Transverse colon (tissue), 4 donors: ENCODE results near the gene GSTP1. TPM values are rescaled to one million over a fixed set of nuclear protein-coding genes. Genes with fewer than 3 reads are reported as not detected.

Source experiments
- DNase-seq: peaks from one replicate; pipeline ENCODE4 v3.0.0-alpha.2; 2019
- H3K27ac ChIP-seq, 4 donors: fragments of 200-600 bp; sonication (generic); 2 replicates each; pipeline ENCODE4 v1.5.1; 2016 to 2018; ENCODE audit warnings: inconsistent platforms in 4 of 4
- H3K27me3 ChIP-seq: fragments of 200-600 bp; sonication (generic); 2 replicates; pipeline ENCODE4 v1.5.1; 2017; ENCODE audit warnings: inconsistent platforms
- H3K36me3 ChIP-seq, 4 donors: fragments of 200-600 bp; sonication (generic); 2 replicates each; pipeline ENCODE4 v1.5.1; 2017 to 2019; ENCODE audit warnings: inconsistent platforms in 4 of 4
- H3K4me1 ChIP-seq, 4 donors: fragments of 200-600 bp; sonication (generic); 2 replicates each; pipeline ENCODE4 v1.5.1; 2017 to 2020; ENCODE audit warnings: inconsistent platforms in 4 of 4
- H3K4me3 ChIP-seq, 4 donors: fragments of 200-600 bp; sonication (generic); 1 replicate in 1 of 4; 2 replicates in 3 of 4; pipeline versions ENCODE4 v1.5.1 to v1.6.1; 2017 to 2019; ENCODE audit warnings: inconsistent platforms in 4 of 4
- H3K9me3 ChIP-seq, 2 donors: fragments of 200-600 bp; sonication (generic); 2 replicates each; pipeline ENCODE4 v1.5.1; 2017 to 2019; ENCODE audit warnings: inconsistent platforms in 2 of 2
- CTCF ChIP-seq, 5 experiments: fragments of 200-600 bp in 3 of 5; fragments of 450-650 bp in 2 of 5; sonication (generic) in 3 of 5; IDR thresholded peaks; 1 replicate in 2 of 5; 2 replicates in 3 of 5; pipeline ENCODE4 v1.5.1; 2016 to 2017; ENCODE audit warnings: antibody characterized with exemption in 5 of 5, inconsistent platforms in 3 of 5, mild to moderate bottlenecking in 2 of 5, moderate library complexity in 1 of 5
- EP300 ChIP-seq: sonication (generic); formaldehyde crosslinking; IDR thresholded peaks from one replicate; pipeline ENCODE4 v1.6.1; 2017; ENCODE audit warnings: antibody characterized with exemption, low read depth
- POLR2A ChIP-seq: fragments of 450-650 bp; IDR thresholded peaks from one replicate; pipeline ENCODE4 v1.6.1; 2016; ENCODE audit warnings: antibody characterized with exemption, mild to moderate bottlenecking, moderate library complexity
- POLR2AphosphoS5 ChIP-seq, 3 donors: sonication (generic); formaldehyde crosslinking; IDR thresholded peaks; one replicate each; pipeline ENCODE4 v1.6.1; 2016; ENCODE audit warnings: antibody characterized with exemption in 3 of 3
- WGBS, 2 donors: methylation state at CpG; one replicate each; pipeline ENCODE4 v1.1.5; 2018; ENCODE audit warnings: low coverage in 1 of 2; 5-methylcytosine and 5-hydroxymethylcytosine counted together
- in situ Hi-C, 4 donors: fragments of 200-750 bp; cut with MboI; loops; one replicate each; pipeline versions ENCODE4 v1.15.0 to v1.15.1; 2017; ENCODE audit warnings: low sequenced_read_pairs in 3 of 4, low pct_ligation_motif_present in 1 of 4, low pct_unique_long_range_greater_than_20kb in 1 of 4
- intact Hi-C: fragments of 100-400 bp; cut with DNase I; formaldehyde crosslinking; loops from one replicate; pipeline ENCODE4 v1.15.1; 2023; ENCODE audit warnings: low total_unique reads
- total RNA-seq, 4 donors: library from RNA; depleted of rRNA; stranded (reverse); fragments of >200 nt; gene quantifications; one replicate each; pipeline ENCODE4 v1.1.0, GENCODE V29; 2016

The GSTP1 gene
- total RNA-seq, 4 donors from 2014 or later, result 166 to 578 (median 537) TPM

- peaks cover 9 to 27% (median 22%) of the 10 kb centered on the region in 4 donors for H3K4me1 ChIP-seq
- DNase-seq, result no peak
- in situ Hi-C loops, result loop anchor here in 1 of 4 donors (5.0 kb wide), 1 partner anchor 35 kb away; no protein-coding TSS in a partner anchor
- no peak overlapping the region for H3K4me3 ChIP-seq
- no peaks in the 10 kb centered on the region for H3K36me3 ChIP-seq
- WGBS, 2 donors, result 91% methylated on average over 10 of the region's 10 CpGs; no CpG with 5 or more reads in 1 of the 2 donors
- intact Hi-C loops, result no loop called here
- H3K27me3 ChIP-seq, result no peaks in the 10 kb centered on the region
- no peak overlapping the region for H3K27ac ChIP-seq
- TF ChIP-seq POLR2A (no peak), POLR2AphosphoS5 (IDR thresholded peaks at IDR 0.05) (no peak), EP300 (no peak), CTCF (IDR thresholded peaks at IDR 0.05) (no peak)
- H3K9me3 ChIP-seq, result no peaks in the 10 kb centered on the region
Observed at GRCh38 chr11:67626970-67627369, 43.4 kb downstream of the GSTP1 start.

DNA sequence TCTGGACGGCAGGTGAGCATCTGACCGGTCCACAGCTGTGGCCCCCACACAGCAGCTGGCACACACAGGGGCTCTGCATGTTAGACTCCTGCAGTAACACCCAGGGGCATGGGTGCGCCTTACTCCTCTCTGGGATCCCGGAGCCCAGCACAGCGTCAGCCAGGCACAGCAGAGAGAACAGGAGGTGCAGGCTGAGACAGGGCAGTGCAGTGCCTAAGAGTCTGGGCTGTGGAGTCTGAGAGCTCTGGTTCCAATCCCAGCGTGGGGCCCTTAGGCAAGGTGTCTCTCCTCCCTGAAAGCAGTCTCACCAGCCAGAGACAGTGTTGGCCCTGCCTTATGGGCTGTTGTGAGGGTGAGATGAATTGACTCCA is 43.8 kb downstream of the GSTP1 start:
- Histone ChIP-seq H3K27me3 (no peaks in the 10 kb centered on the region), H3K4me1 (peaks cover 9 to 30% (median 26%) of the 10 kb centered on the region in 4 donors), H3K9me3 (no peaks in the 10 kb centered on the region), H3K27ac (no peak overlapping the region), H3K4me3 (no peak overlapping the region), H3K36me3 (no peaks in the 10 kb centered on the region)
- in situ Hi-C loops (loop anchor here in 1 of 4 donors (5.0 kb wide), 1 partner anchor 35 kb away; no protein-coding TSS in a partner anchor), intact Hi-C loops (no loop called here)
- TF ChIP-seq POLR2A (no peak), CTCF (IDR thresholded peaks at IDR 0.05) (no peak), EP300 (no peak), POLR2AphosphoS5 (IDR thresholded peaks at IDR 0.05) (no peak)
- DNase-seq, result no peak
- 85% methylated on average over 6 of the region's 6 CpGs; no CpG with 5 or more reads in 1 of the 2 donors for WGBS, 2 donors

- 91 to 100% methylated on average over 1 to 15 of the region's 15 CpGs for whole genome bisulfite sequencing, 2 donors
- peaks cover 9 to 33% (median 29%) of the 10 kb centered on the region in 4 donors for H3K4me1 ChIP-seq
- no peaks in the 10 kb centered on the region for H3K27me3 ChIP-seq
- no peak for TF ChIP-seq POLR2AphosphoS5 (IDR thresholded peaks at IDR 0.05)
- no peak for TF ChIP-seq CTCF (IDR thresholded peaks at IDR 0.05)
- no peak for TF ChIP-seq EP300
- no peak for TF ChIP-seq POLR2A
- in situ Hi-C loops, result loop anchor here in 1 of 4 donors (5.0 kb wide), 1 partner anchor 34 kb away; no protein-coding TSS in a partner anchor
- H3K36me3 ChIP-seq, result no peaks in the 10 kb centered on the region
- H3K9me3 ChIP-seq, result no peaks in the 10 kb centered on the region
- no peak for DNase-seq
- H3K4me3 ChIP-seq, result no peak overlapping the region
- no peak overlapping the region for H3K27ac ChIP-seq
- intact Hi-C loops, result loop anchor here (2.0 kb wide), 1 partner anchor 161 kb away; no protein-coding TSS in a partner anchor
Observed at GRCh38 chr11:67627812-67628624, 44.4 kb downstream of the GSTP1 start.

- 34% methylated on average over 22 of the region's 25 CpGs; no CpG with 5 or more reads in 1 of the 2 donors for WGBS, 2 donors
- in situ Hi-C loops, result loop anchor here in 1 of 4 donors (5.0 kb wide), 1 partner anchor 33 kb away; no protein-coding TSS in a partner anchor
- Histone ChIP-seq H3K27ac (peak overlapping the region; percentile 91 to 98 (median 97)), H3K36me3 (no peaks in the 10 kb centered on the region), H3K4me1 (peaks cover 9 to 33% (median 30%) of the 10 kb centered on the region in 4 donors), H3K27me3 (no peaks in the 10 kb centered on the region), H3K9me3 (no peaks in the 10 kb centered on the region), H3K4me3 (peak overlapping the region in 3 of 4 donors; percentile 56 to 68 (median 59))
- no peak for DNase-seq
- intact Hi-C loops, result loop anchor here (1.0 to 2.0 kb wide), 2 partner anchors 45 to 160 kb away; no protein-coding TSS in a partner anchor
- no peak for TF ChIP-seq POLR2AphosphoS5 (IDR thresholded peaks at IDR 0.05)
- TF ChIP-seq CTCF (IDR thresholded peaks at IDR 0.05), result no peak
- TF ChIP-seq EP300, result no peak
- TF ChIP-seq POLR2A, result no peak
Observed at GRCh38 chr11:67628710-67629385, 45.2 kb downstream of the GSTP1 start.
